Measurements from ENCODE around the gene SIPA1.
"Not testable (repeated sequence)": the region's sequence is repeated elsewhere in the genome, so short reads cannot be mapped to it uniquely, and the experiment has no call there.

SIPA1 gene

DNA sequence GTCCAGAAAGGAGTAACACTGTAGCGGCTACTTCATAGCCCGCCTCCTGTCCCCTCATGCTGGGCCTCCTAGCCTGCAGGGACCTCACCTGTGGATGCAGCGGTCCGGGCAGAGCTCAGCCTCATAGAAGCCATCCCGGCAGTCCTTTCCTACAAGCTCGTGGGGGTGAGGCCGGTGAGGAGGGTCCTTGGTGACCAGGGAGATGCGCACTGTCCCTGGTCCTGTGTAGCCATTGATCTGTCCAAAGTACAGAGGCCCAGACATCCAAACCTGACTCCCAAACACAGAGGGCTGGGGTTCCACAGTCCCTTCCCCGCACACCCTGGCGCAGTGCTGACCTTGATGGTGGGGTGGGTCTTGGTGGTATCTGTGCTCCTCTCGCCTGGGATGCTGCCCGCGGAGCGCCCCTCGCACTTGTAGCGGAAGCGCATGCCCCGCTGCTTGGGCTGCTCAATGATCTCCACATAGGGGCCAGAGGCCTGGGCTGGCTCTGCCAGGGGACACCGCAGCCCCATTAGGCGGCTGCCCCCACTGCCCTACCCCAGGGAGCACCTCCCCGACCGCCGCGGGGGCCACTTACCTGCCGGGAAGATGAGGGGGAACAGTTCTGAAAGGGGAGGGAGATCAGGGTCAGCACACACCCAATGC lies 23.8 kb downstream of the SIPA1 start:
- DNase-seq, result no peak

DNA sequence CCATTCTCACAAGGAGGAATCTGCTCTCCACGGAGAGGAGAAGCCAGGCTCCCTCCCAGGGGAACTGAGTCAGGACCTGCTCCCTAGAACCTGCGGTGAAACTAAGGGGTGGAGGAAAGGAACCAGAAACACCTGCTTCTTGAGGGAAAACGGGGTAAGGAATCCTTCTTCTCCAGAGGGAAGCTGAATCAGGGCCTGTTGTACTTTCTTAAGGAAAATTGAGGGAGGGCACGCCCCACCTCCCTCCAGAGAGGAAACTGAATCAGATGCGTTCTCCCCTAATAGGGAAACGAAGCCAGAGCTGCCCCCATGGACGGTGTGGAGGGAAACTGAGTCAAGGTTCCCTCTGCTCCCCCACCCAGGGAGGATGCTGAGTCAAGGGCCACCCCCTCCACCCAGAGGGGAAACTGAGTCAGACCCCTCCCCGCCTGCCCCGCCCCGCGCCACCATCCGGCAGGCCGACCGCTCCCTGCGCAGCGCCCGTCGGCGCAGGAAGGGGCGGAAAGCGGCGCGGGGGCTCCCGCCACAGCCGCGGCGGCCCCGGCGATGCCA lies 24.4 kb downstream of the SIPA1 start:
- DNase-seq, result no peak

DNA sequence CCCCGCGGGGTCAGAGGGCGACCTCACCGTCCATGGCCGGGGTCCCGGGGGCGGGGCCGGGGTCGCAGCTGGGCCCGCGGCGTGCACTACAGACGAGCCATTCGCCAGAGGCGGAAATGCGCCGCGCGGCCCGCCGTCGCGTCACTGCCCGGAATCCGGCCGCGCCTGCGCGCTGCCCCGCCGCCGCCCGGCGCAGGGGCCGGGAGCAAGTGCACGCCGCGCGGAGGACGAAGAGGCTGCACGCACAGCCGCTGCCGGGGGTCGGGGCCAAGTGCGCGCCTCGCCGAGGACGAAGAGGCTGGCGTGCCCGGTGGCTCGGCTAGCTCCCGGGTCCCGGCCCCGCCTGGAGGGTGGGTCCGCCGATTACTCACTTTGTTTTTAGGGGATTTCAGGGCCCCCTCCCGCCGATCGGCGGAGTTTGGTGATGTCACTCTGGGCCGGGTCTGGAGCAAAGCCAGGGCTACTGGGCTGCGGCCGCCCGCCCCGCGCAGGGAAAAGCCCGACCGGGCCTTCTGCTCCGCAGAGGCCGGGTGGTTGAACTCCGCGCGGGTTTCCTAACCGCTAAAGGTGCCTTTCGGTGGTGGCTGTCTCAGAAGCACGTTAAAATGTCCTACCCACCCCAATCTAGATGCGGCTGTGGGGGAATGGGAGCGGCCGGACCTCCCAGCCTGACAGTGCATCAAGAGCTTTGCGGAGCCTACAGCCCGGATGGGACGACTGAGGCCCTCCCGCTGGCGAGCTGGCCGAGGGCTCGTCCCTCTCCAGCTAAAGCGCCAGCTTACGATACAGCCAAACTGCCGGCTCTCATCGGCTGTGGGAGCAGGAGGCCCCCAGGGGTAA lies 25.1 kb downstream of the SIPA1 start, which contains the start of gene RELA:
TSS of gene RELA (minus strand) at position 118 of the 840 bp plus-strand sequence. CDS start at position 34, 84 bp downstream.
- peak; percentile 96 for DNase-seq

DNA sequence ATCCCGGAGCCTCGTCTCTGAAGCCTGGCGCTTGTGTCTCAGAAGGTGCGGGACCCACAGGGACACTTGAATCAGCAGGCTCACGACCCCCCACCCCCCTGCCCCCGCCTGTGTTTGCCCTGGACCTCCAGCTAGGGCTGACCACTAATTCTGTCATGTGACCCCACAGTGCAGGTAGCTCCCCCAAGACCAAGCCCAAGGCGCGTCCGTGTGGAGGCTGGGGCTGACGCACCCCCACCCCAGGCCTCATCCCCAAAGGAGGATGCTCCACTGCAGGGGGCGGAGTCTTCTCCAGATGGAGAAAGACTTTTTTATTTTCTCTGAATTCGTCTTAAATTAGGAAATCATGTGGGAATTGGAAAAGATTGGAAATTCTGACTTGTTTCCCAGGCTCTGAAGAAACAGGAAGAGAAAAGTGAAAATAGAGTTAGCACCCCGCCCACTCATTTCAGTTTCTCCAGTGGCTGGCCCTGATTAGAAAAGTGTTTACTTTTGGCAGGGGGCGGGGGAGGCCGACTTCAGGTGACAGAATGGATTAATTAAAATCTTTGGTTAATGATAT lies 25.8 kb downstream of the SIPA1 start:
- DNase-seq, result peak; percentile 34

DNA sequence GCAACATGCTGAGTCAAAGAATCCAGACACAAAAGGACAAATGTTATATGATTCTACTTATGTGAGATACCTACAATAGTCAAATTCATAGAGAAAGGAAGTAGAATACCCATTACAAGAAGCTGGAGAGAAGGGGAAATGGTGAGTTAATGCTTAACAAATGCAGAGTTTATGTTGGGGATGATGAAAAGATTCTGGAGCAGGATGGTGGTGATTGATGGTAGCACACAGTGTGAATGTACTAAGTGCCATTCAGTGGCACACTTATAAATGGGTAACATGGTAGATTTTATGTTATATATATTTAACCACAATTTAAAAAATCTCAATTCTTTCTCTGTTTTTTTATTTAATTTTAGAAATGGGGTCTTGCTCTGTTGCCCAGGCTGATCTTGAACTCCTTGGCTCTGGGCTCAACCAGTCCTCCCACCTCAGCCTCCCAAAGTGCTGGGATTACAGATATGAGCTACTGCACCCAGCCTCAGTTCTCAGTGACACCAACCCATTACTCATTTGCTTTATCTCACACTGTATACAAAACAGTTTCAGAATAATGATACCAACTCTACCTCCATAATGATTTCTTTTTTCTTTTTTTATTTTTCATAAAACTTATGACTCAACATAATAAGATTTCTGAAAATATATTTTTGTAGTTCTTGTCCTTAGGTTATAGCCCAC lies 34.4 kb downstream of the SIPA1 start:
- DNase-seq, result no peak

DNA sequence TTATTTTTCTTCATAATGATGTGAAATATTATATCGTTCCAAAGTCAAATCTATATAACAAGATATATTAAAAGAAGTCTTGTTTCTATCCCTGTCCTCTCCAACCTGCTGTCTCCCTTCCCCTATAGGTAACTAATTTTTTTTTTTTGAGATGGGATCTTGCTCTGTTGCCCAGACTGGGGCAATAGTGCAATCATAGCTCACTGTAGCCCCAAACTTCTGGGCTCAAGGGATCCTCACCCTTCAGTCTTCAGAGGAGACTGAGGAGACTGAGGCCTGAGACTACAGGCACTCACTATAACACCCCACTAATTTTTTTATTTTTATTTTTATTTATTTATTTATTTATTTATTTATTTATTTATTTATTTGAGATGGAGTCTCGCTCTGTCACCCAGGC lies 35.1 kb downstream of the SIPA1 start:
- DNase-seq, result no peak

DNA sequence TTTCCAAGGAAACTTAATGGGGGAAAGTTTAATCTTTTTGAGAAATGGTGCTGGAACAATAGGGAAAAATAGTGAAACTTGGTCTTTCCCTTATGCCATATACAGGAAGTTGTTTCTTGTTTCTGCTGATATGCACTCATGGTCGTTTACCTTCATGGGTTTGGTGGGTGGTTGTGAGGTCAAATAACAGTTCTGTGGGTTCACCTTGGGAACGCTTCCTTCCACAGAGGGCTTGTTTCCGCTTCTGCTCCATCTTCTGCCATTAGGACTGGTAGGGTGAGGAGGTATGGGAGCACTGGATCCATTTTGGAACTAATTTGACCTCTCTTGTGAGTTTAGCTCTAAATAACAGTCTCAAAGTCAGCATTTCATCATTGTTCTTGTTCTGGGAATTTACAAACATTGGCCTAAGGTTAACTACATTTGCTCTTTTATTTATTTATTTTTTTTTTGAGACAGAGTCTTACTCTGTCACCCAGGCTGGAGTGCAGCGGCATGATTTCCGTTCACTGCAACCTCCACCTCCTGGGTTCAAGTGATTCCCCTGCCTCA lies 42.4 kb downstream of the SIPA1 start:
- no peak for DNase-seq

DNA sequence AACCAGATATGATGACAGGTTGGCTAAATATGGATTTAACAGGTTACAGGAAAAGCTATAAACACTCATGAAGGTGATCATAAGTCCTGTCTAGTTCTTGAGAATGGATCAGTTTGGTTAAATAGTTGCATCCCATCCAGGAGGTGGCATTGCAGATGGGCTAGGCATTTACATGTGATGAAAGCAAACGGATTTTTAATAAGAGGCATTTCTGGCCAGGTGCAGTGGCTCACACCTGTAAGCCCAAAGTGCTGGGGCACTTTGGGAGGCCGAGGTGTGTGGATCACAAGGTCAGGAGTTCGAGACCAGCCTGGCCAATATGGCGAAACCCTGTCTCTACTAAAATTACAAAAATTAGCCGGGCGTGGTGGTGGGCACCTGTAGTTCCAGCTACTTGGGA lies 45.6 kb downstream of the SIPA1 start:
- DNase-seq, result not testable (repeated sequence)

DNA sequence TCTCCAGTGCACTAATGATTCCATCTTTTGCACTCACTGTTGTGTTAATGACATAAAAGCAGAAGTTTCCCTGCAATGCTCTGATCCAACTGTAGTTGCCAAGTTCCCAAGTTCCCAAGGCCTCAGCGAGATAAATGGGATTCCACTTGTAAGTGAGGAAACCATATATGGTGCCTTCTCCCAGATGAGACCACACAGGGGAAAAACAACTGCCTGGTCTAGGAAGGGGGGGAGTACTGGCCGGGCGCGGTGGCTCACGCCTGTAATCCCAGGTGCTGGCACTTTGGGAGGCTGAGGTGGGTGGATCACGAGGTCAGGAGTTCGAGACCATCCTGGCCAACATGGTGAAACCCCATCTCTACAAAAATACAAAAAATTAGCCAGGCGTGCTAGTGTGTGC lies 48.1 kb downstream of the SIPA1 start:
- no peak for DNase-seq

DNA sequence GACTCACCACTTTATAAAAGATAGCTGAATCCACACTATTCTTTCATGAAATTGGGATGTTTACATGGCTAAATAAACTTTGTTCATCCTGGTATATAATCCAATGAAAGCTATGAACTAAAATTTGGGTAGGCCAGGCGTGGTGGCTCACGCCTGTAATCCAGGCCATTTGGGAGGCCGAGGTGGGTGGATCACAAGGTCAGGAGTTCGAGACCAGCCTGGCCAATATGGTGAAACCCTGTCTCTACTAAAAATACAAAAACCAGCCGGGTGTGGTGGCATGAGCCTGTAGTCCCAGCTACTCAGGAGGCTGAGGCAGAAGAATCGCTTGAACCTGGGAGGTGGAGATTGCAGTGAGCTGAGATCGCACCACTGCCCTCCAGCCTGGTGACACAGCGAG lies 53.9 kb downstream of the SIPA1 start:
- not testable (repeated sequence) for DNase-seq

DNA sequence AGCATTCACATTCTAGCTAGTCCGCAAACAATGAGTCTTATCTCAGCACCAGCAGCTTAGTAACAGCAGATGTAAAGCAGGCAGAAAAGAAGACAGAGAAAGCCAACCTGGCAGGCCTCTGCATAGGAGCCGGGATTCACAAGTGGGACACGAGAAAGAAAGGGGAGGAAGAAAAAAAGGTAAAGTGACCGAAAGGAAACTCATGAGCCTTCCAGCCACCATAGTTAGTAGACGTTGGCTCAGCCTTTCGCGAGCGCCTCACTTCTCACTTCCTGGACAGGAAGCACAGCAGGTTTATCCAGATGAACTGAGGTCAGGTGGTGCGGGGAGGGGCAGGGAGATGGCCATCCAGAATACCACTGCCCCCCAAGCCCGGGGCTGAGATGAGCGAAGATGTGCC lies 54.5 kb downstream of the SIPA1 start:
- no peak for DNase-seq

DNA sequence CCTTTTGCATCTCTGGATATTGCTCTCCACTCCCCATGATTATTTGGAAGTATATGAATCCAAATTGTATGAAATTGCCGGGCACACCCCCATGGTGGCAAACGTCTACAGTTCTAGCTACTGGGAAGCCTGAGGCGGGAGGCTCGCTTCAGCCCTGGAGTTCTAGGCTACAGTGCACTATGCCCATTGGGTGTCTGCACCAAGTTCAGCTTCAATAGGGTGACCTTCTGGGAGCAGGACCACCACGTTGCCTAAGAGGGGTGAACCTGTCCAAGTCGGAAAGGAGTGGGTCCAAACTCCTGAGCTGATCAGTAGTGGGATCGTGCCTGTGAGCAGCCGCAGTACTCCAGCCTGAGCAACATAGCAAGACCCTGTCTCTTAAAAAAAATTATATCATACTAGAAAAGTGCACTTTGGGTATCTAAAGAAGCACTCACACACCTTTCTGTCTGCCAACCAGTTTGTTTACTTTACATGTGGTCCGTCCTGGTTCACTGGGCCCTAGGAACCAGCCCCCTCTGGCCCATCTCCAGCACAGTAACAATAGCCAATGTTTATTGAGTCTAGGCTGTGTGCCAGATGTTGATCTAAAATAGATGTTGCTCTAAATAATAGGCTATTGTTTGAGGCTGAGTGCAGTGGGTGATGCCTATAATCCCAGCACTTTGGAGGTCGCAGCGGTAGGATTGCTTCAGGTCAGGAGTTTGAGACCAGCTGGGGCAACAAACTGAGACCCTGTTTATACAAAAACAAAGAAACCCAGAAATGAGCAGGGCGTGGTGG lies 57.7 kb downstream of the SIPA1 start:
- DNase-seq, result no peak

DNA sequence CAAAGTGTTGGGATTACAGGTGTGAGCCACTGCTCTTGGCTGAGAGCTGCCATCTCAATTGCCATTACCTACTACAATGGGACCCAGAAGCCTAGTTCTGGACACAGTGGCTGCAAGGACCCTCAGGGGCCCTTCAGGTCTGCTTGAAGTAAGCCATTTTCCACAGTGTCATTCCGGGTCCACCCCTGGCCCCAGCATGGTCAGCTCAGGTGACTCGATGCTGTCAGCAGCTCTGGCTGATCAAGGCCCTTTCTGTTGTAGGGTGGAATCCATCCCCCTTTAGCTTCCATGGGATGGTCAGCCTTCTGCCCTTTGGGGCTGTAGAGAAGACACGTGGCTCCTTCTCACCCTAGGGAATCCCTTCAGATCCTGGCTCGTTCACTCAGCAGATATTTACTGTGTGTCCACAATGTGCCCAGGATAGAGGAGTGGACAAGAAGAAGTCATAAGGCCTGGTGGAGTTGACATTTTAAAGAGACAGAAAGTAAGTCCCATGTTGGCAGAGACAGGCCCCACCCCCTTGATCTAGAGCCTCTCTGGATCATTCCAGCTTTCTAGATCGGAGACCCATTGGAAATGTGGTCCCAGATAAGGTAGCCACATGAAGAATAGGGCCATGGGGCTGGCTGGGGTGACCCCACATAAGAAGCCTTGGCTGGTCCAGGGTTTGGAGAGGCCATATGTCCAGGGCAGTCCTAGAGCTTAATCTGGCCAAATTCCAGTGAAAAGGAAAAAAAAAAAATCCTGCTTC lies 59.1 kb downstream of the SIPA1 start:
- DNase-seq, result no peak

DNA sequence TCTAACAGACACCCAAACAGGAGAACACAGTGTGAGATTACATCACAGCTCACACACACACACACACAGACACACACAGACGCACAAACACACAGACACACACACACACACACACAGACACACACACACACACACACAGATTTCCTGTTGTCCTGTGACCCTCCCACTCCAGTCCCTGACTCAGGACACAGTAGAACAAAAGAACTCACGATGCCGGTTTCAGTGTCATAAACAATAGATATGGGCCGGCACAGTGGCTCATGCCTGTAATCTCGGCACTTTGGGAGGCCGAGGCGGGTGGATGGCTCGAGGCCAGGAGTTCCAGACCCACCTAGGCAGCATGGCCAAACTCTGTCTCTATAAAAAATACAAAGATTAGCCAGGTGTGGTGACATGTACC lies 60.3 kb downstream of the SIPA1 start:
- DNase-seq, result no peak

DNA sequence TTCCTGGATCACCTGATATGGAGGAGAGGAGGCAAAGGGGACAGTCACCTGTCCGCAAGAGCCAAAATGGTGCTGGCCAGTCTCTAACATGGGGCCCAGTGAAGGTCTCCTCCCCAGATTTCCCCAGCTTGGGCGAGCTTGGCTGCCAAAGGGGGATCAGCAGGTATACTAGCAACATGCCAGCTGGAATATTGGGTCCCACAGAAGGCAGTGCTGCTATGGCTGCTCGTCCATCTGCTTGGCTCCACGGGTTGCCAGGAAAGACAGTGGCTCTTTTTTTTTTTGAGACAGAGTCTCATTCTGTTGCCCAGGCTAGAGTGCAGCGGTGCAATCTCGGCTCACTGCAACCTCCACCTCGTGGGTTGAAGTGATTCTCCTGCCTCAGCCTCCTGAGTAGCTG lies 61.4 kb downstream of the SIPA1 start:
- no peak for DNase-seq

DNA sequence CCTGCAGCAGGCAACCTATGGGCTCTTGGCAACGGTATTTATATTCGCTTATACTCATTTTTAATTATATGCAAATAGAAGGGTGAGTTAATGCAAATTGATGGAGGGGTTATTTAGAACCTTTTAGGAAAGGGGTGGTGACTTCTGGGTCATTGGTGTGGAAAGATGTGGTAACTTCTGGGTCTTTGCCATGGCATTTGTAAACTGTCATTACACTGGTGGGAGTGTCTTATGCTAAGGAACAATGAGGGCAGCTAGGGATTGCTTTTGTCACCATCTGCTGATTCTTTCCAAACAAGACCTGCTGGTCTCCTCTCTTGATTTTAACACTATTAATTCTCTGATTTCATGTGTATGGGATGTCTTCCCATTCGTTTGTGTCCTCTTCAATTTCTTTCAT lies 62.5 kb downstream of the SIPA1 start:
- DNase-seq, result no peak

All from HCEC 1CT (cell line).